ENCODE data around the gene RHOA. TPM values are rescaled to one million over a fixed set of nuclear protein-coding genes. Genes with fewer than 3 reads are reported as not detected.

Gene RHOA
- total and polyA plus RNA-seq, 10 of the 15 experiments (the other 5 are each of a cell fraction or from before 2014, with no cell fraction given), result 246 to 1,049 (median 515) TPM

DNA sequence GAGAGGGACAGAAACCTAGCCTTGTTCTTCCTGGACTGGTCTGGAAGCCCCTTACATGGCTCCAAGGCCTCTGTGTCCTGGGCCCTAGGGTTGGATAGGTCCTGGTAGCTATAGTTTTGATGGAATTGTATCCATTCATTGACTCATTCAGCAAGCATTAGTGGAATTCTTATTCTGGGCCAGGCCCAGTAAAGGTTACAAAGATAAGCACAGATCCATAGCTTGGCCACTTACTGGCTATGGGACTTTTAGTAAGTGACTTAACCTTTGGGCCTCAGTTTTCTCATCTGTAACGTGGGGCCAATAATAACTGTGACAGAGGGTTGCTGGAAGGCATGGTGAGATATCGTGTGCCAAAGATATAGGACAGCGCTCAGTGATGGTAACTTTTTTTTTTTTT is 44.7 kb upstream of the RHOA start (continued):
- TF ChIP-seq E4F1 (IDR thresholded peaks at IDR 0.05; ENCODE audit: borderline replicate concordance, partially characterized antibody) (no peak), ZNF687 (IDR thresholded peaks at IDR 0.05) (no peak), CTCF (IDR thresholded peaks at IDR 0.05 in 2 of 3, conservative IDR thresholded peaks at IDR 0.05 in 1 of 3; ENCODE audit: control insufficient read depth in 2 of 3, extremely low read depth in 1 of 3, insufficient read depth in 1 of 3, low read depth in 3 of 3, low read length in 3 of 3) (no peak), RBBP5 (conservative IDR thresholded peaks at IDR 0.05) (no peak), IKZF2 (IDR thresholded peaks at IDR 0.05) (no peak), PAX5 (IDR thresholded peaks at IDR 0.05; ENCODE audit: borderline replicate concordance, low read depth, low read length) (no peak), RFX5 (IDR thresholded peaks at IDR 0.05; ENCODE audit: low read depth, low read length) (no peak), FOXM1 (IDR thresholded peaks at IDR 0.05; ENCODE audit: low read depth, low read length) (no peak), SP1 (IDR thresholded peaks at IDR 0.05; ENCODE audit: low read depth, low read length) (no peak), MXI1 (IDR thresholded peaks at IDR 0.05; ENCODE audit: low read depth, low read length) (no peak), SUPT20H (IDR thresholded peaks at IDR 0.05; ENCODE audit: borderline replicate concordance, control insufficient read depth, low read depth, low read length) (no peak)
